H1 (cell line): ENCODE results near the gene DMXL1. TPM values are rescaled to one million over a fixed set of nuclear protein-coding genes. Genes with fewer than 3 reads are reported as not detected.
A peak's percentile ranks its signal among the peaks of the same experiment; 100 is the strongest.

ENCODE experiments used
- BCL11A ChIP-seq, 2 experiments: IDR thresholded peaks; one replicate each; pipeline ENCODE4 v1.6.1; 2011; ENCODE audit warnings: low read depth in 2 of 2, low read length in 2 of 2, mild to moderate bottlenecking in 2 of 2
- CREB1 ChIP-seq: IDR thresholded peaks from 2 replicates; pipeline ENCODE4 v1.6.1; 2012; ENCODE audit warnings: inconsistent platforms
- CTBP2 ChIP-seq: IDR thresholded peaks from 2 replicates; pipeline ENCODE4 v1.7.0; 2011; ENCODE audit warnings: borderline replicate concordance, mild to moderate bottlenecking, moderate library complexity, mixed read lengths, low read length; ENCODE audit not compliant: insufficient read depth, insufficient read length
- FOSL1 ChIP-seq: IDR thresholded peaks from 2 replicates; pipeline ENCODE4 v1.6.1; 2011; ENCODE audit warnings: mild to moderate bottlenecking, low read depth, low read length, moderate library complexity; ENCODE audit not compliant: insufficient read depth
- GTF2F1 ChIP-seq: IDR thresholded peaks from 2 replicates; pipeline ENCODE4 v1.6.1; 2012; ENCODE audit warnings: low read depth, low read length, improper control_type of control experiment, borderline replicate concordance
- JUN ChIP-seq: IDR thresholded peaks from 2 replicates; pipeline ENCODE4 v1.6.1; 2011; ENCODE audit warnings: low read depth, mild to moderate bottlenecking, improper control_type of control experiment, low read length
- JUND ChIP-seq: IDR thresholded peaks from 2 replicates; pipeline ENCODE4 v1.6.1; 2011; ENCODE audit warnings: mild to moderate bottlenecking, improper control_type of control experiment, low read length
- KDM1A ChIP-seq: fragments of 200-600, 300-600 bp; sonication (generic); IDR thresholded peaks from 2 replicates; pipeline ENCODE4 v1.7.1; 2016; ENCODE audit warnings: mild to moderate bottlenecking, low read length, borderline replicate concordance
- POLR2A ChIP-seq, 2 experiments: IDR thresholded peaks; 1 replicate in 1 of 2; 2 replicates in 1 of 2; pipeline ENCODE4 v1.6.1; 2011; ENCODE audit warnings: low read depth in 2 of 2, low read length in 2 of 2, mild to moderate bottlenecking in 2 of 2; ENCODE audit errors: control extremely low read depth in 1 of 2
- POLR2AphosphoS5 ChIP-seq: IDR thresholded peaks from 2 replicates; pipeline ENCODE4 v1.6.1; 2011; ENCODE audit warnings: low read depth, low read length
- POU5F1 ChIP-seq: IDR thresholded peaks from 2 replicates; pipeline ENCODE4 v1.6.1; 2011; ENCODE audit warnings: low read depth, mild to moderate bottlenecking, low read length, moderate library complexity
- RAD21 ChIP-seq, 2 experiments: IDR thresholded peaks in 1 of 2; conservative IDR thresholded peaks in 1 of 2; 2 replicates each; pipeline ENCODE4 v1.6.1; 2011; ENCODE audit warnings: low read depth in 2 of 2, low read length in 2 of 2, improper control_type of control experiment in 1 of 2, inconsistent platforms in 1 of 2, mild to moderate bottlenecking in 1 of 2, moderate library complexity in 1 of 2
- RBBP5 ChIP-seq: IDR thresholded peaks from 2 replicates; pipeline ENCODE4 v1.7.1; 2012; ENCODE audit warnings: low read depth, mild to moderate bottlenecking, inconsistent platforms, low read length, moderate library complexity, borderline replicate concordance
- RXRA ChIP-seq: IDR thresholded peaks from 2 replicates; pipeline ENCODE4 v1.6.1; 2011; ENCODE audit warnings: low read depth, mild to moderate bottlenecking, low read length, moderate library complexity; ENCODE audit not compliant: insufficient read depth
- TAF1 ChIP-seq: IDR thresholded peaks from 2 replicates; pipeline ENCODE4 v1.6.1; 2011; ENCODE audit warnings: mild to moderate bottlenecking, low read depth, low read length
- polyA plus RNA-seq, 7 experiments: library from polyadenylated mRNA; depleted of rRNA in 3 of 7; stranded (reverse) in 5 of 7; unstranded in 2 of 7; fragments of >200 nt in 5 of 7; fragments of 200-250 nt in 2 of 7; gene quantifications; 1 replicate in 5 of 7; 2 replicates in 1 of 7; 4 replicates in 1 of 7; pipeline versions ENCODE4 v1.2.1 to v1.2.3, GENCODE V29; 2011 to 2013; ENCODE audit warnings: missing spikeins in 2 of 7, mixed read lengths in 2 of 7
- total RNA-seq: library from RNA; stranded (reverse); fragmentation: NEBNext Ultra II Directional; extraction: Animal tissue kit (Norgen Biotek cat#: 25700); gene quantifications from 2 replicates; pipeline ENCODE4 v1.2.1, GENCODE V29; 2021
- TF ChIP-seq, protein P1 (sequence below), 3 experiments: IDR thresholded peaks; 1 replicate in 2 of 3; 2 replicates in 1 of 3; pipeline versions ENCODE4 v1.5.1 to v1.6.1; 2011; ENCODE audit warnings: low read length in 3 of 3, mild to moderate bottlenecking in 3 of 3, inconsistent platforms in 2 of 3, low read depth in 1 of 3, moderate library complexity in 1 of 3; ENCODE audit not compliant: insufficient read depth in 1 of 3; ENCODE audit errors: control extremely low read depth in 1 of 3
- TF ChIP-seq, protein P2 (sequence below): IDR thresholded peaks from 2 replicates; pipeline ENCODE4 v1.6.1; 2011; ENCODE audit warnings: low read depth, mild to moderate bottlenecking, low read length; ENCODE audit not compliant: insufficient read depth

The DMXL1 gene
- total and polyA plus RNA-seq, 2 of the 8 experiments (the other 6 are each of a cell fraction or from before 2014, with no cell fraction given) = 10.1 to 43.9 TPM

DNA sequence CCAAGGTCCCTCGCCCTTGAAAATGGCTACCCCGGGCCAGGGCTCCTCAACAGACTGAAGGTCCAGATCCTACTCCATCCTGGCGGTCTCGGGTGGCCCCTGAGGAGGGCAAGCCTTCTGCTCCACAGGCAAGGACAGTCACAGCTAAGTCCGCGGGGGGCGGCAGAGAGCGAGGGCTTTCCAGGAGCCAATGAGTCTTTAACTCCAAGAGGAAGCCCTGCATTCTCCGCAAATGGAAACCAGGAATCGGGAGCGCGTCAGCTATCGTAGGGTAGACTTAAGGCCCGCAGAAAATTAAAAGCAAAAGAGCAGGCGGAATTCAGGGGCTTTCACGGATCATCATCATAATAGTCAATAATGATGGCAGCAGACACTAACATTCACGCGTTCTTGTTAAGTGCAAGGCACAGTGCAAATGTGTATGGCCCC lies 197.1 kb downstream of the DMXL1 start (continued):
- TF ChIP-seq GTF2F1 (no peak), JUN (no peak), KDM1A (no peak), POLR2A (IDR thresholded peaks at IDR 0.05; ENCODE audit: control extremely low read depth in 1 of 2, low read depth in 2 of 2, low read length in 2 of 2) (no peak), POLR2AphosphoS5 (no peak), RAD21 (IDR thresholded peaks at IDR 0.05 in 1 of 2, conservative IDR thresholded peaks at IDR 0.05 in 1 of 2; ENCODE audit: low read depth in 2 of 2, low read length in 2 of 2) (peak; percentile 14 to 39; a peak in 2 of 4 replicates), JUND (no peak), TAF1 (no peak), RXRA (no peak), RBBP5 (no peak), CTBP2 (no peak), CREB1 (peak; percentile 93), POU5F1 (no peak), FOSL1 (no peak), BCL11A (IDR thresholded peaks at IDR 0.05; ENCODE audit: low read depth in 2 of 2, low read length in 2 of 2) (no peak)
- TF ChIP-seq, protein P1, sequence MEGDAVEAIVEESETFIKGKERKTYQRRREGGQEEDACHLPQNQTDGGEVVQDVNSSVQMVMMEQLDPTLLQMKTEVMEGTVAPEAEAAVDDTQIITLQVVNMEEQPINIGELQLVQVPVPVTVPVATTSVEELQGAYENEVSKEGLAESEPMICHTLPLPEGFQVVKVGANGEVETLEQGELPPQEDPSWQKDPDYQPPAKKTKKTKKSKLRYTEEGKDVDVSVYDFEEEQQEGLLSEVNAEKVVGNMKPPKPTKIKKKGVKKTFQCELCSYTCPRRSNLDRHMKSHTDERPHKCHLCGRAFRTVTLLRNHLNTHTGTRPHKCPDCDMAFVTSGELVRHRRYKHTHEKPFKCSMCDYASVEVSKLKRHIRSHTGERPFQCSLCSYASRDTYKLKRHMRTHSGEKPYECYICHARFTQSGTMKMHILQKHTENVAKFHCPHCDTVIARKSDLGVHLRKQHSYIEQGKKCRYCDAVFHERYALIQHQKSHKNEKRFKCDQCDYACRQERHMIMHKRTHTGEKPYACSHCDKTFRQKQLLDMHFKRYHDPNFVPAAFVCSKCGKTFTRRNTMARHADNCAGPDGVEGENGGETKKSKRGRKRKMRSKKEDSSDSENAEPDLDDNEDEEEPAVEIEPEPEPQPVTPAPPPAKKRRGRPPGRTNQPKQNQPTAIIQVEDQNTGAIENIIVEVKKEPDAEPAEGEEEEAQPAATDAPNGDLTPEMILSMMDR (IDR thresholded peaks at IDR 0.05; ENCODE audit: control extremely low read depth in 1 of 3, insufficient read depth in 1 of 3, low read depth in 1 of 3, low read length in 3 of 3) = peak; percentile 36 to 68 (median 64)
- TF ChIP-seq, protein P2, sequence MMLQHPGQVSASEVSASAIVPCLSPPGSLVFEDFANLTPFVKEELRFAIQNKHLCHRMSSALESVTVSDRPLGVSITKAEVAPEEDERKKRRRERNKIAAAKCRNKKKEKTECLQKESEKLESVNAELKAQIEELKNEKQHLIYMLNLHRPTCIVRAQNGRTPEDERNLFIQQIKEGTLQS = no peak
